OCI-M2 (cell line): ENCODE measurements around the gene GPN2.
"Not testable (repeated sequence)": the region's sequence is repeated elsewhere in the genome, so short reads cannot be mapped to it uniquely, and the experiment has no call there.

ENCODE experiments used
- DNase-seq: peaks from one replicate; lab custom pipeline; 2025; ENCODE audit not compliant: unreplicated experiment; lab: John Stamatoyannopoulos, UW

Gene GPN2

GRCh38 chr1:26900815-26901511, 10.9 kb upstream of the GPN2 start:
- no peak for DNase-seq

GRCh38 chr1:26900001-26900814, 10.1 kb upstream of the GPN2 start, which contains the start of gene GPATCH3:
TSS of gene GPATCH3 (minus strand) at chr1:26900467. CDS start at chr1:26900442, 25 bp downstream.
- peak; percentile 76 for DNase-seq

- DNase-seq: no peak
Observed at GRCh38 chr1:26897351-26897750, 7.3 kb upstream of the GPN2 start.

- no peak for DNase-seq
Observed at GRCh38 chr1:26894263-26894662, 4.2 kb upstream of the GPN2 start.

- DNase-seq: no peak
Observed at GRCh38 chr1:26890467-26890796, 349 bp upstream of the GPN2 start.

- DNase-seq: no peak
Observed at GRCh38 chr1:26888231-26888630, 1.9 kb downstream of the GPN2 start.

DNA sequence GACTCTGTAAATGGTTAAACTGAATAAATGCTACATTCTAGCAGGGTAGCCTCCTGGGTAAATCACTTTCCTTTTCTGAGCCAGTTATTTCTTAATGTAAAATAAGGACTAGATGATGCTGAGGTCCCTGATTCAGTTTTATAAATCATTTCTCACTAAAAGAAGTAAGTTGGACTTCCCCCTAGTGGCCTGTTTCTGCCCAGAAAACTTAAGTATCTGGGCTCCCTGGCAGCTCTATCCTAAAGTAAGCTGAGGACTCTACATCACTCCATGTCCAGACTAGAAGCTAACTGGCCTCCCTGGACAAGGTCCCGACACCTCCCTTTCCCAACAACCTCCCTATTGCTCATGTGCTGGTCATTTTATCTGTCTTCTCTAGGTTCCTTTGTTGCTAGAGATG, 3.0 kb downstream of the GPN2 start:
- DNase-seq: no peak

- no peak for DNase-seq
Observed at GRCh38 chr1:26882696-26883463, 7.2 kb downstream of the GPN2 start.

DNA sequence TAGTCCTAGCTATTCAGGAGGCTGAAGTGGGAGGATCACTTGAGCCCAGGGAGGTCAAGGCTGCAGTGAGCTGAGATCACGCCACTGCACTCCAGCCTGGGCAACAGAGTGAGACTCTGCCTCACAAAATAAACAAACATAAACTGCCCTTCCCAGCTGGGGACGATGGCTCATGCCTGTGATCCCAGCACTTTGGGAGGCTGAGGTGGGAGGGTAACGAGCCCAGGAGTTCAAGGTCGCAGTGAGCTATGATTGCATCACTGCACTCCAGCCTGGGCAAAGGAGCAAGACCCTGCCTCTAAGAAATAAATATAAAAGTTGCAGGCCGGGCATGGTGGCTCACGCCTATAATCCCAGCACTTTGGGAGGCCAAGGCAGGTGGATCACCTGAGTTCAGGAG, 8.5 kb downstream of the GPN2 start:
- DNase-seq: not testable (repeated sequence)

GRCh38 chr1:26879793-26880192, 10.3 kb downstream of the GPN2 start:
- no peak for DNase-seq

DNA sequence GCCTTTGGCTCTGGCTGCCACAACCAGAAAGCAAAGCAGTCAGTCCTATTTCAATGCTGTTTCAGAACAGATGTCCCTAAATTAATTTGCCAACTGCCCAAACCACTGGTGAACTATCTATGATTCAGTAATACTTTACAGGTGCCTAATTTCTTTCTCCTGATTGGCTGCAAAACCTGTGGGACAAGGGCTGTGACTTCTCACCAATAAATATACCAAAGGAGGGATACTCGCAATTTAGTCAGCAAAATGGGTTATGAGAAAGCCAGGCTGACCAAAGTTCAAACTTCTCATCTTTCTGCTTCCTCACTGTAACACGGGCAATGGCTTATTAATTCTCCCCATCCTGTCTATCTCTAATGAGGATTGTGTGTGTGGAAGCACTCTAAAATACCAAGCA, 12.8 kb downstream of the GPN2 start:
- DNase-seq: no peak

- DNase-seq: no peak
Observed at GRCh38 chr1:26874896-26875295, 15.2 kb downstream of the GPN2 start.

DNA sequence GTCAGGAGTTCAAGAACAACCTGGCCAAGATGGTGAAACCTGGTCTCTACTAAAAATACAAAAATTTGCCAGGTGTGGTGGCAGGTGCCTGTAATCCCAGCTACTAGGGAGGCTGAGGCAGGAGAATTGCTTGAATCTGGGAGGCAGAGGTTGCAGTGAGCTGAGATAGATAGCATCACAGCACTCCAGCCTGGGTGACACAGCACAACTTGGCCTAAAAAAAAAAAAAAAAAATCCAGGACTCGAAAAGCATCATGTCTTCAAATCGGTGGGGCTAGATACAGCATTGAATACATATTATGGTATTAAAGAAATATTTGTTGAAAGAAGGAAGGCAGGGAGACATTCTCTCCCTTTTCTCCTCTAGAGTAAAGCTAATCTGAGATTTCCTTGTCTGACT, 17.0 kb downstream of the GPN2 start:
- DNase-seq: not testable (repeated sequence)

DNA sequence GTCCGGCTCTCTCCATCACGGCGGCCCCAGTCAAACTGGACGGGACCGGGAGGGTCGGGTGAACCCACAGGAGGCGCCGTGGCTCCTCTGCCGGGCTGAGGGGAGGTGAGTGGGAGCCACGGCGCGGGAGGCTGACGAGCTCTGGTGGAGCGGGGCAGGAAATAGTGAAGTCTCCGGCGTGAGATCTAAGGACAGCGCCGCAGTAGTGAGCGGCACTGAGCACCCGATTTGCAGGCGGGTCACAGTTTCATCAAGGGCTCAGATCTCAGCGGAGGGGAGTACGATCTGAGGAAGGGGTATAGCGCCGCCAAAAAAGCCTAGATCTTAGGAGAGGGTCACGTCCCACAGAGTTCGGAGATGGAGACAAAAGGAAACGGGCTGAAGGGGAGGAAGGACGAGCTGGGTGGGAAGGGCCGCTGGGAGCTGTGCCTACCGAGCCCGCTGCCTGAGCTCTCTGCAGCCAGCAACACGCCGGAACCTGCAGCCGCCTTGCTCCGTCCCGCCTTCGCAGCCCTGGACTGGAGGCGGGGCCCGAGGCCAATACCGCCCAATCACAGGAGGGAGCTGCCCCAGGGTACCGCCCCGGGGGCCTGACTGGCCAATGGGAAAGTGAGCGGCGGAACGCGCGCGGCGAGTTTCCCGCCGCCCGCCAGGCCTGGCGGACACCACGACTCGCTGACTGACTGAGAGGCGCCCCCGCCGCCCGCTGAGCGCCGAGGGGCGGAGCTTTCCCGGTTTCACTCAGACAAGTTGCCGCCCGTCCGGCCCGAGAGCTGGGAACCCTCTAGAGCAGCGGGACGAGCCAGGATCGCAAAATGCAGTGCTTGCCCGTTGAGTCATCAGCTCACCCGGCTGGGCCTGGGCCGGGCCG, 25.2 kb downstream of the GPN2 start:
- DNase-seq: peak; percentile 83

- no peak for DNase-seq
Observed at GRCh38 chr1:26863685-26864077, 26.4 kb downstream of the GPN2 start.

DNA sequence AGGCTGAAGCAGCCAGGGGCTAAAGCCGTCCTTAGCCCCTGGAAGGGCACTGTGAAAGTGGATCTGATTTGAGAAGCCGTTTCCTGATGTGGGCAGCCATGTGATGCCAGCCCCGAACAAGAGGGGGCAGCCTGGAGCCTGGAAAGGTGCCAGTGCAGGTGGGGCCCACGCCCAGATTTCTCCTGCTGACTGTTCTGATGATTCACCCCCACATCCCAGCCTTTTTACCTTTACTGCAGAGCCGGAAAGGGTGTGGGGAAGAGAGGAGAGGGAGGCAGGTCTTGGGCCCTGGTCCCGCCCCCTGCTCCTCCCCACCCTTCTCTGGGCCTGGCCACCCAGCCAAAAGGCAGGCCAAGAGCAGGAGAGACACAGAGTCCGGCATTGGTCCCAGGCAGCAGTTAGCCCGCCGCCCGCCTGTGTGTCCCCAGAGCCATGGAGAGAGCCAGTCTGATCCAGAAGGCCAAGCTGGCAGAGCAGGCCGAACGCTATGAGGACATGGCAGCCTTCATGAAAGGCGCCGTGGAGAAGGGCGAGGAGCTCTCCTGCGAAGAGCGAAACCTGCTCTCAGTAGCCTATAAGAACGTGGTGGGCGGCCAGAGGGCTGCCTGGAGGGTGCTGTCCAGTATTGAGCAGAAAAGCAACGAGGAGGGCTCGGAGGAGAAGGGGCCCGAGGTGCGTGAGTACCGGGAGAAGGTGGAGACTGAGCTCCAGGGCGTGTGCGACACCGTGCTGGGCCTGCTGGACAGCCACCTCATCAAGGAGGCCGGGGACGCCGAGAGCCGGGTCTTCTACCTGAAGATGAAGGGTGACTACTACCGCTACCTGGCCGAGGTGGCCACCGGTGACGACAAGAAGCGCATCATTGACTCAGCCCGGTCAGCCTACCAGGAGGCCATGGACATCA, 27.1 kb downstream of the GPN2 start, which contains the start of gene SFN:
Gene SFN (plus strand): TSS at position 369 of the 904 bp plus-strand sequence. CDS start 64 bp downstream, at position 433.
- DNase-seq: no peak

- DNase-seq: no peak
Observed at GRCh38 chr1:26861889-26862378, 28.1 kb downstream of the GPN2 start.

DNA sequence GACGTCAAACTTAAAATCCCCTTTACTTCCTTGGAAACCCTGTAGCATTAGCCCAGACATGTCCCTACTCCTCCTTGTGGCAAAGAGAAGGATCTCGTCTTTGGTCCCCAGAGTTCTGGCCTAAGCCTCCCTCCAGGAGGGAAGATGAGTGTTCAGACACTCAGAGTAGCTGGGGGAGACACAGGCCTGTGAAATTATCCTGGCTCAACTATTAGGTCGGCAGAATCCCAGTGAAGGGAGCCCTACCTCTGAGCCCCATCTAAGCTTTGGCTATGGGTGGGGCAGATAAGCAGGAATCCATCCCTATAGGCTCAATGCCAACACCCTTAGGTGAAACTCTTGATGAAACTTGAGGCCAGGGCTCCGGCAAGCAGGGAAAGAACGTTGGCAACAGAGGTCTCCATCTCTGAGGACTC, 28.8 kb downstream of the GPN2 start:
- DNase-seq: no peak

DNA sequence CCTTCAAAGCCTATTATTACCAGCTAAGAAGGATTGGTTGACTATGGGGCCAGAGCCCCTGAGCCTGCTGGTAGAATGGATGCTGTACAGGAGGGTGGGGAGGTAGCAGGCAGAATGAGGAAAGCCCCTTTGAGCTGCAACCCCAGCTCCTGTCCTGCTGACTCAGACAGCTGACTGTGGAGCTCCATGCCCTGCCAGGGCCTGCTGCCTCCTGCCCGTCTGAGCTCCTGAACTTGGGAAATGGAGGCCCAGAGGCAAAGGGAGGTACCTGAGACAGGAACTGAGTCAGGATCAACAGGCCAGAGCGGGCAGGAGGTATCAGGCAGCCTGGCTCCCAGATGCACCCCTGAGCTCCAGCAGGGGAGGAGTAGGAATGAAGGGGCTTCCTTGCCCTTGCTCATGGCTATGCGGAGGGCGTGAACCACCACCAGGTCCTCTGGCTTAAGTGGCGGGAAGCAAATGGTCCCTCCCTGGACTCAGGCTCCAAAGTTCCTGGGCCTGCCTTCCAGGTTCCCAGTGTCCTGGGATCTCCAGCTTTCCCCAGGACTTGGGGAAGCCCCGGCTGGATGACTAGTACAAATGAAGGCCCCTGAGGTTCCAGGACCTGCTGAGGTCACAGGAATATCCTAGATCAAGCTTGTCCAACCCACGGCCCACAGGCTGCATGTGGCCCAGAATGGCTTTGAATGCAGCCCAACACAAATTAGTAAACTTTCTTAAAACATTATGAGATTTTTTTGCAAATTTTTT, 31.0 kb downstream of the GPN2 start:
- no peak for DNase-seq
